ENCODE data around the gene SLAIN2.

Gene SLAIN2

DNA sequence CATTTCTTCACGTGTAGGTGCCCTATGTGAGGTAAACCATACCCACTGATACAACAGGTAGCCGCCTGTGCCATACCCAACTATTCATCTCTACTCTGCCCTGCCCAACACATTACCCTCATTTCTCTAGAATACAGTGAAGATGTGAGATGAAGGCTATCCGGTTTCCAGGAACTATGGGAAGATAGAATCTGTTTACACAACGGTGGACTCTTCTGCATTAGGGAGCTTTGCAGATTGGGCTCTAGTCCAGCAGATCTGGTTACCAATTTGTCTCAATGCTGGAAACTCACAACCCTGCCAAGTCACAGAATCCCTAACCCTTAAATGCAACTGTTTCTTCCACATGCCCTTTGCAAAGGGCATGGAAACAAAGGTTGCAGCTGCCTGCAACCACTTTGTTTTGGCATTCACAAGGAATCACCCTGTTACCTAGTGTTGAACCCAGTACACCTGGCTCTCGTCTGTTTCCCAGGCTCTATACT is 6.4 kb upstream of the SLAIN2 start:
- DNase-seq = peak; percentile 14

DNA sequence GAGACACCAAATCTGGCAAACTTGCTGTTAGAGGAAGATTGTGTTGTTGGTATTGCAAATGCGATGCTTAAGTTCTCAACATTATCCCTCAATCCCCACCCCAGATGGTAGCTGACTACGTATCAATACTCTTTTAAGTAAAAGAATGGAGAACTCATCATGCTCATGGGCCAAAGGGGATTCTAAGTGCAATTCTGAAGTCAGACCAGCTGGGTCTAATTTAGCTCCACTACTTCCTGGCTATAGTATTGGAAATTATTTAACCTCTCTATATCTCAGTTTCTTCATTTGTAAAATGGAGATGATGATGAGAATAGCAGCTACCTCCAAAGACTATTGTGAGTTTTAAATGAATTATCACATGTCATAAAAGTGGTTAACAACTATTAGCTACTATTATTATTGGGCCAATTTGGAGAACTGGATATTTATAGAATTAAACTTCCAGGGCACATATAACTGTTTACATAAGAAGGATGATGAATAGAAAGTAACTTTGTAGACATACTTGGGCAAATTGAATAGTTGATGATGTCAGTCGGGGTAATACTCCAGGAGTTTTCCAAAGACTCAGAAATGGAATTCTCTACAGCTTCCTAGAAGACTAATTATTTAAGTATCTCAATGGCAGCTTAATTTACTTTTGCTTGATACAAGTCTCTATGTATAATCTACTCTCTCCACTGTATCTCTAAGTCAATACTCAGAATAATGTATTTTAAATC is 5.0 kb upstream of the SLAIN2 start:
- no peak for DNase-seq

DNA sequence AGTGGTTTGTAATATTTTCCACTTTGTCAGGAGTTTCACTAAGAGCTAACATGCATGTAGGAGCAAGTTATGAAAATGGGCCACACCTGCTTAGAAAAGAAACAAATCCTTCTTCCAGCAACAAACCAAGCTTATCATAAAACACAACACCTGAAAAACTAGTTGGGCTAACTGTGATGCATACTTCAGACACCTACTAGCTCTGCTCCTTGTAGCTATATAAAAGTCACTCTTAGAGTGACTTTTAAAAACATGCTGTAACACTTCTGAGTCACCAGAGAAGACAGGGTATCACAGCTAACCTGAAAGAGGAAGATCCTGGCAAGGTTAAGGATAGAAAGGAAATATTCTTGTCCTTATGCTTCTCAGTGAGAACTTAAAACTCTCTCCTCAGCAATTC is 3.6 kb upstream of the SLAIN2 start:
- DNase-seq = no peak

GRCh38 chr4:48339642-48340041 is 1.7 kb upstream of the SLAIN2 start:
- DNase-seq = no peak

GRCh38 chr4:48340276-48340964 is 909 bp upstream of the SLAIN2 start:
- peak; percentile 42 for DNase-seq

DNA sequence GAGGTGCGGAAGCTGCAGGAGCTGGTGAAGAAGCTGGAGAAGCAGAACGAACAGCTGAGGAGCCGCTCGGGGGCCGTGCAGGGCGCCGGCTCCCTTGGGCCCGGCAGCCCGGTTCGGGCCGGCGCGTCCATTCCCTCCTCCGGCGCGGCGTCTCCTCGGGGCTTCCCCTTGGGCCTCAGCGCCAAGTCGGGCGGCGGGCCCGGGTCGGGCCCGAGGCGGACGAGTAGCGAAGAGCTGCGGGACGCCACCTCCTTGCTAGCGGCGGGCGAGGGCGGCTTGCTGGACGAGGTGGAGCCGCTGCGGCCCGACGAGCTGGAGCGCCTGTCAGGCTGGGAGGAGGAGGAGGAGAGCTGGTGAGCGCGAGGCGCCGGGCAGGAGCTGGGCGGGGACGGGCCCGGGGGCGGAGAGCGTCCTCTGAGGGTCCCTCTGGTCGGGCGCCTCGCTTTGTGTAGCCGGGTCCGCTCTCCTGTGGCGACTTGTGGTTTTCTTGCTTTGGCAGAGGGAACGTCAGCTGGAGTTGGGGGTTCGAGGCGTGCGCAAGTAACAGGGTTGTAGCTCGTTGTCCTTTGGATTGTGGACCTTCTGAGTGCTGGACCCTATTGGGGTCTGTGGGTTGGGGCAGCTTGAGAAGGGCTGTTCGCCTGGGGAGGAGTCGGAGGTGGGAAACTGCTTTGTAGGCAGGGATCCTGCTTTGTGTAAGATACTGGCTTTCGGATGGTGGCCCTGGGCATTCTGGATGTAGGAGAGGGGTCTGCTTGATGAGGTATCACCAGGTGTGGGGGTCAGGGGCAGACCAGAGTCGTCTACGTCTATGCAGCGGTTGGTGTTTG is 662 bp downstream of the SLAIN2 start:
- peak; percentile 57 for DNase-seq

DNA sequence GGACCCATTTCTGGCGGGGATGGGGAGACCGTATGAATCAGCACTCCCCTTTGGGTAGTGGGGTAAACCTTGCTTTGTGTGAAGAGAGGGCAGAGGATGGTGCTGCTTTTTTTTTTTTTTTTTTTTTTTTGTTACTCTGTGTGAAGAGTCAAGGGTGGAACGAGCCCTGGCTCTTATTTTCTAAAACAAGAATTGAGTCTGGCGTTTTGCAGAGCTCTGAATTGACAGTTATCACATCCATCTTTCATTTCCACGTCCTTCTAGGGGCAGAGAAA is 1.2 kb downstream of the SLAIN2 start:
- peak; percentile 30 for DNase-seq

DNA sequence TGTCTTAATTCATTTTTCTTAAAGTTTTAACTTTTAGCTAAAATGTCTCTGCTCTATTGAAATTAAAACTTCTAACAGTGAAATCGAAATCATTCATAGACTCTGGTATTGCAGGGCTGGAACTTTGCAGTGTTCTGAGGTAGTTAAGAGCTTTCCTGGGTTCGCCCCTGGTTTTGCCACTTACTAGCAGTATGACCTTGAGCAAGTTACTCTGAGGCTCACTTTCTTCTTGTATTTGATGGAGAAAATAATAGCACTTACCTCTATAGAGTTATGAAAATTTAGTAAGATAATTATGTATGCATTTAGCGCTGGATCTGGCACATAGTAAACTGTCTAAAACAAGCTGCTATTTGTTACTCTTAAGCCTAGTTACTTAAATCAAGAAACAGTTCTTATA is 1.7 kb downstream of the SLAIN2 start:
- peak; percentile 6 for DNase-seq

GRCh38 chr4:48343551-48343950 is 2.2 kb downstream of the SLAIN2 start:
- no peak for DNase-seq

- DNase-seq = no peak
Observed at GRCh38 chr4:48345542-48345941, 4.2 kb downstream of the SLAIN2 start.

DNA sequence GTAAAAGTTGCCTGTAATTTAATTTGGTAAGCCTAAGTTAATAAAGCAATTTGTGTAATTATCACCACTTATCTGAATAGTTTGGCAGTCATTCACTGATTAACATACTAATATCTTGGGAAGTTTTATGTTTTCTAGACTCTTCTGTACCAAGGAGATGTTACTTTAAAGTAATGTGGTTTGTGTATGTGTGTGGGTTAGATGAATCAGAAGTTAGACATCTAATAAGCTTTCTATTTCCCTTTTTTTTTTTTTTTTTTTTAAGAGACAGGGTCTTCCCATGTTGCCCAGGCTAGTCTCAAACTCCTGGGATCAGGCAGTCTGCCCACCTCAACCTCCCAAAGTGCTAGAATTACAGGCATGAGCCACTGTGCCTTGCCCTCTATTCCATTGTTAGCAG is 5.3 kb downstream of the SLAIN2 start:
- DNase-seq = no peak

- no peak for DNase-seq
Observed at GRCh38 chr4:48347282-48347921, 6.1 kb downstream of the SLAIN2 start.

DNA sequence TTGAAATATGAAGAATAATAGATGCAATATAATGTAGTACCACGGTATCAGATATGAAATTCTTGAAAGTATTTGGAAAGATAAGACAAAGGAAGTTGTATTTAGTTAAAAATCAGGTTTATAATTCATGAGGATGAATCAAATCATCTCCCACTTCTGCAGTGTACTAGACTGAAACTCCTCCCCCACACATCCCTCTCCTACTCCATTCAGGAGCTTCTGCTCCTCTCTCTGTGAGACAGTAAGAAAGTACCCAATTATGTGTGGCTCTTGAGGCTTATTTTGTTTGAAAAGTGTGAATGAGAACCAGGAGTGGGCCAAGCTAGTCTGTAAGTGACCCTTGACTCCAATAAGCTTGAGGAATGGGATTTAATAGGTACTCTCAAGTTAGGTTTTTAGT is 9.5 kb downstream of the SLAIN2 start:
- DNase-seq = peak; percentile 5

GRCh38 chr4:48352793-48353192 is 11.5 kb downstream of the SLAIN2 start:
- no peak for DNase-seq

GRCh38 chr4:48356355-48356754 is 15.0 kb downstream of the SLAIN2 start:
- DNase-seq = no peak

- no peak for DNase-seq
Observed at GRCh38 chr4:48360285-48361011, 19.1 kb downstream of the SLAIN2 start.

- DNase-seq = no peak
Observed at GRCh38 chr4:48361012-48361400, 19.7 kb downstream of the SLAIN2 start.

DNA sequence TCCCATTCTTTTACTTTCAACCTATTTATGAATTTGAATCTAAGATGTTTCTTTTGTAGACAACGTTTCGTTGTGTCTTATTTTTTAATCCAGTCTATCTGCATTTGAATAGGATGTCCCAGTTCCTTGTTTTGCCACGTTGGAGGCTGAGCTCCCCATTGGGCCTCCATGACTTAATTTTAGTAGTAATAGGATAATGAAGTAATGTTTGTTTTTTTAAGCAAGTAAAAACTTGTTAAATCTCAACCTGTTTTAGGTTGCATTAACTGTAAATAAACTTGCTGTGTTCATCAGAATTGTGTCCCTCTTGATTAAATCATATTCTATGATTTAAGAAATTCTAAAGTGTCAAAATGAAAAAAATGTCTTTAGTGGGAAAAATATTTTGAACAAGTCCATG is 25.3 kb downstream of the SLAIN2 start:
- no peak for DNase-seq

DNA sequence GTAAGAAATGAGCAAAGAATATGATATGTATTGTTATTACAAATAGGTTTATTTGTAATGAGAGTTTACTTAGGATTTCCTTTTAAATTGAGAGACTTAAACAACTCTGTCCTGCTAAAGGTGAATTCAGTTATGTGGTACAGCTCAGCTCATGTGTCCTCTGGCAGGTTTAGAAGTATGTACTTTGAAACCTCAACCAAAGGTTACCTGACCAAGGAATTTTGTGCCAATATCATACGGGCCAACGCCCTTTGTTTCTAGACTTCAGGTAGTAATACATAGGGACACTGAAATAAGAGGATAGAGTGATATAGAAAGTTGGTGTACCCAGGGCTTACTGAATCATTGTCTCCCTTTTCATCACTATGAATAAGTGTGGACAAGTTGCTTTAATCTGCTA is 25.7 kb downstream of the SLAIN2 start:
- DNase-seq = no peak

DNA sequence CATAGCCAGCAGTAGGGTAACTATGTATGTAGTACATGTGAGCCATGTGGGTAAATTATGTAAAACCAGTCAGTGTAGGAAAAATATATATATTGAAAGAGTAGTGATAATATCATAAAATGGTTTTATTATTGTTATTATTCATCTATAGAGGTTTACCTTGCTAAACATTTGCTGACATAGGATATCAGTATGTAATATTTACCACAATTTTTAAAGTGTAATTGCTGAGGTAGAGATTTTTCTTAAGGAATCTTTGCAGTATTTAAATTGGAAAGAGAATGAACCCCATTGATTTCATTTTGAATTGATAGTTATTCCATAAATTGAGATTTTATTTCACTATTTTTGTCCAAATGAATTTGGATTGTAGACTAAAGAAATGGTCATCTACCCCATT is 27.1 kb downstream of the SLAIN2 start:
- DNase-seq = no peak

GRCh38 chr4:48369248-48369647 is 27.9 kb downstream of the SLAIN2 start:
- no peak for DNase-seq

GRCh38 chr4:48369771-48370170 is 28.4 kb downstream of the SLAIN2 start:
- no peak for DNase-seq

Measured in NCI-H69 (cell line).